ENCODE measurements around the gene LY6G6F.

The LY6G6F gene

DNA sequence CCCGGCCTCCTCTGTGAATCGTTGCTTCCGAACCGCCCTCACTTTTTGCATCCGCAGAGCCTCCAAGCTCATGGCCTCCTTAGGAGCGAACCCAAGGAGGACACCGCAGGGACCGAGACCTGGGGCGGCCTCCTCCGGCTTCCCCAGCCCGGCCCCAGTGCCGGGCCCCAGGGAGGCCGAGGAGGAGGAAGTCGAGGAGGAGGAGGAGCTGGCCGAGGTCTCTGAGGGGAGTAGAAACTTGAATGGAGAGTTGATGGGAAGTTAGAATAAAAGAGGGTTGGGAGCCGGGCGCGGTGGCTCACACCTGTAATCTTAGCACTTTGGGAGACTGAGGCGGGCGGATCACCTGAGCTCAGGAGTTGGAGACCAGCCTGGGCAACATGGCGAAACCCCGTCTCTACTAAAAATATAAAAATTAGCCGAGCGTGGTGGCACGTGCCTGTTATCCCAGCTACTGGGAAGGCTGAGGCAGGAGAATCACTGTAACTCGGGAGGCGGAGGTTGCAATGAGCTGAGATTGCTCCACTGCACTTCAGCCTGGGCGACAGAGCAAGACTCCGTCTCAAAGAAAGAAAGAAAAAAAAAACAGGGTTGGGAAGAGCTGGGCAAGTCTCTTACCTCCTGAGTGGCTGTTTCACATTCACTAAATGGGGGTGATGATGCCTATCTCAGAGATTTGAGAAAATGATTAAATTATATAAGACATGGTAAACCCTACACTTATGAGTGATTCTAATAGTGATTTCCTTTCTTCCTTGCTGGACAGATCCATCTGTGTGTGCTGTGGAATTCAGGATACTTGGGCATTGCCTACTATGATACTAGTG is 33.9 kb downstream of the LY6G6F start:
- no peak for DNase-seq

DNA sequence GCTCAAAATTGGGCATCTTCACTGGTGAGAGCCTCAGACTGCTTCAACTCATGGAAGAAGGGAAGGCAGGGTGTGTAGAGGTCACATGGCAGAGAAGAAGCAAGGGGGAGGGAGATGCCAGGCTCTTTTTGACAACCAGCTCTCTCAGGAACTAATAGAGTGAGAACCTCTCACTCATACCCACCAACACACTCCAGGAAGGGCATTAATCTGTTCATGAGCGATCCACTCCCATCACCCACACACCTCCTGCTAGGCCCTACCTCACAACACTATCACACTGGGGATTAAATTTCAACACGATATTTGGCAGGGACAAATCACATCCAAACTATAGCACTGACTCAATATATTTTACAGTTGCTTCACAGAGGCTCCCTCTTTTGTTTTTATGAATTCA is 35.1 kb downstream of the LY6G6F start:
- no peak for DNase-seq

DNA sequence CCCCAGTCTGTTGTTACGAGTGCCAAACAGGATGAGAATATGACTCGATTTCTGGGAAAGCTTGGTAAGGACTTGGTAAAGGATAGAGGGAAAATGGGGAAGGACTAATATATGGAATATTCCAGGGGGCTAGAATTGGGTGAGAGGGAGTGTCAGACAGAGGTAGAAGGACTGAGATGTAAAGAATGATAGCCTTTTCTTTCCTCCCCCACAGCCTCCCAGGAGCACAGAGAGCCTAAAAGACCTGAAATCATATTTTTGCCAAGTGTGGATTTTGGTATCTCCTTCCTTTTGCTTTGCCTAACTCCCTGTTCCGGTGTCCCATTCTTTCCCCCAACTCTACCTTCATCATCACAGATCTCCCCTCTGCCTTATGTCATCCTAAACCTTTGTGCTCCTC is 36.2 kb downstream of the LY6G6F start:
- DNase-seq, result no peak

DNA sequence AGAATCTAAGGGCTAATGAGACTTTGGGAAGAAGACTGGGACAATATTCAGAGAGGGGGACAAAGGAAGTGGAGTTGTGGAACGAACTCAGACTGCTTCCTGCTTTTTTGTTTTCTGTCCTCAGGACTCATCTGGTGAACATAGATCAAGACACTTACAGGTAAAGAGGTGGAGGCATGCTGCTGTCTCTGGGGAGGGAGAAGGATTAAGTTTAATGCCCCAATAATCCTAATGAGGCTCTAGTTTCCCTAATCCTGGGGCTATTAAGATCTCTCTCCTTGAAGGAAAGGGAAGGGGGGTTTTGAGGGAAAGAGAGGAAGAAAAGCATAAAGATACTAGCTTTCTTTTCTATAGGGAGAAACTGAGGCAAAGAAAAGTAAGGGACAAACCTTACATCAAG is 37.8 kb downstream of the LY6G6F start:
- no peak for DNase-seq

DNA sequence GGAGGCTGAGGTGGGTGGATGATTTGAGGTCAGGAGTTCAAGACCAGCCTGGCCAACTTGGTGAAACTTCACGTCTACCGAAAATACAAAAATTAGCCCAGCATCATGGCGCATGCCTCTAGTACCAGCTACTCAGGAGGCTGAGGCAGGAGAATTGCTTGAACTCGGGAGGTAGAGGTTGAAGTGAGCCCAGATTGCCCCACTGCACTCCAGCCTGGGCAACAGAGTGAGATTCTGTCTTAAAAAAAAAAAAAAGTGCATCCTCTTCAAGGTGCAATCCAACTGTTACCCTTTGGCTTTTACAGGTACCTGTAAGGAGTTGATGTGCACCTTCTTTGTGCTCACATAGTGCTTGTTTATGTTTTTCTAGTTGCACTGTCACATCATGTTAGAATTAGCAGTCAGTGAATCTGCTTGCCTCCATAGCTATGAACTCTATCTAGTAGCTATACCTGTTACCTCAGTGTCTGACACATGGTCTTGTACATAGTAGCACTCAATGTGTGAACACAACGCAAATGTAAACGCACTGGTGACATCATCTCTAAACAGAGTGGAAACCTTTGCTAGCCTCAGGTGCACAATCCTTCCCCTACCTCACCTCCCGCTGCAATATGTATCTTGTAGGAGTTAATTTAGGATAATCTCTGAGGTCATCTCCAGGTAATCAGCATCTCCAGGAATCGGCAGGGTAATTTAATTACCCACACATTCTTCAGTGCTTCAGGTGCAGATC is 42.8 kb downstream of the LY6G6F start:
- no peak for DNase-seq

DNA sequence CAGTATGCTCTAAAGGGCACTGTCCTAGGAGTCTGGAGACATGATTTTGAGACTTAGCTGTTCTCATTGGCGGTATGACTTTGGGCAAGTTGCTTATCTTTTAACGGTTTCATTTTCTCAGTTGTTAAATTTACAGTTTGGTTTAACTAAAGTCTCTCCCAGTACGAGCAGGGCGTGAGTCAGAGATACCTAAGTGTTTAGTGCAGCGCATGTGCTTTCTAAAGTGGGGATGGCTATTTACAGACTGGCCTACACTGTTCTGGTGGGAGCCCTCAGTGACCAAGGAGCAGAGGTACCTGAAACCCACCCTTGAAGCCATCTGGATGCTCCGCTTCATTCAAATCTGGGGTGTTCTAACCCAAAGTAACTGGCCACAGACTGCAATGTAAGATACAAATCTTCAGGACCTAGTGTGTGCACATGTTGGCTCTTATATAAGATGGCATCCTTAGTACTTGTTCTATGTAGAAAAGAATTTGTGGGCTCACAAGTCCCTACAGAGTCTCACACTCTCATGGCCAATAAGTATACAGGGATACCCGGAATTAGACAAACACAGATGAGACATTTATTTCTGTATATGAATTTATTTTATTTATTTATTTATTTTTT is 43.9 kb downstream of the LY6G6F start:
- DNase-seq, result no peak

DNA sequence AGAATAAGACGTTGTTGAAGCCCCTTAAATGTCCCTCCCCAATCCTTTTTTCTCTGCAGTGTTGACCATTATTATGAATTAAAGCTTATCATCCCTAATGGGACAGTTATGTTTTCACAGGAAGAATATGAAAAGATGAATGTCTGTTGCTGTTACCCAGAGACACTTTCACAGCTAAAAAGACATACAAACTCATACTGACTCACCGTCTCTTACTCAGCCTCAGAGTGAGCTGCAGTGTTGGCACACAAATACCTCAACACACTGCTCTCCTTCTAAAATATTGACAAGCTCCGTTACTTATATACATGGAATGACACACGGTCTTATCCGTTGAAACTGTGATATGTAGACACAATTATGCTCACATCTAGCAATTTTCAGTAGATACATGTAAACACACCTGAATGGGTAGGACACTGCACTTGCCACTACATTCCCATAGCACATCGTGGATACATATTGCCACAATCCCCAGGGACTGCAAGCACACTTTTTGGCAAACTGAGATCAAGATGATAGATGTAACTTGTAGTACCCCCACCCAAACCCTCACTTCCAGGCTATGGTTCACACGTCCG is 46.2 kb downstream of the LY6G6F start:
- DNase-seq, result no peak

DNA sequence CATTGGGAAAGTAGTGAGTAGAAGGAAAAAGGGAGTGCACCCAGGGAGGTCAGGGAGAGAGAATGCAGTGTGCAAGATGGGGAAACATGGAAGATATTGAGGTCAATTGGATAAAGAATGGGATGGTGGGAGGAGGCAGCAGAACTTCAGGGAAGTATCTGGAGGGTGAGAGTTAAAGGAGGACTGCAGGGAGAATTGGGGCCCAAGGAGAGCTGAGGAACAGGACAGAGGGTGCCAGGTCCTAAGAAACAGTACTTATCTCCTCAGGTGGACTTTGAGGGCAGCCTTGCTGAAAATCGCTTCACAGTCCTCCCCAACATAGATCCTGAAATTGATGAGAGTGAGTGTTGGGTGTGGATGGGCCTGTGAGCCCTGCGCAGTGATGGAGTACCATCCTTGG is 51.6 kb downstream of the LY6G6F start:
- DNase-seq, result no peak
